ENCODE results near the gene FILIP1L.

FILIP1L gene

DNA sequence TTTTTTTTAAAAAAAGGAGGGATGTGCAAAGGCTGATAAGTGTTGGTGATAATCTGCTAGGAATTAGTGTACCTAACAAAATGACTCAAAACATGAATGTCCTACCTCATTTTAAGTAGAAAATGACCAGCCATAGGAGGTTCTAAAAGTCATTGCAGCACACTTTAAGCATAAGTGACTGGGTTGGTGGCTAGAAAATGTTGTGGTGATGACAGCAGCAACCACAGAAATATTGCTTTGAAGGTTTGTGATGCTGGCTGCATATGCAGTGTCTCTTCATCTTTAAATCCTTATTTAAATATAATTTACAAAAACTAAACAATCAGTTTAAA is 241.4 kb downstream of the FILIP1L start:
- TF ChIP-seq CTCF (IDR thresholded peaks at IDR 0.05; ENCODE audit: low read depth, low read length): no peak
- DNase-seq: no peak
- Histone ChIP-seq H3K4me1 (peaks cover 14% of the 10 kb centered on the region), H3K27me3 (no peaks in the 10 kb centered on the region), H3K36me3 (no peaks in the 10 kb centered on the region; the same call in 1 of the 2 replicates), H3K4me3 (ENCODE audit: low read depth, low read length) (no peak overlapping the region), H3K9me3 (no peaks in the 10 kb centered on the region)

DNA sequence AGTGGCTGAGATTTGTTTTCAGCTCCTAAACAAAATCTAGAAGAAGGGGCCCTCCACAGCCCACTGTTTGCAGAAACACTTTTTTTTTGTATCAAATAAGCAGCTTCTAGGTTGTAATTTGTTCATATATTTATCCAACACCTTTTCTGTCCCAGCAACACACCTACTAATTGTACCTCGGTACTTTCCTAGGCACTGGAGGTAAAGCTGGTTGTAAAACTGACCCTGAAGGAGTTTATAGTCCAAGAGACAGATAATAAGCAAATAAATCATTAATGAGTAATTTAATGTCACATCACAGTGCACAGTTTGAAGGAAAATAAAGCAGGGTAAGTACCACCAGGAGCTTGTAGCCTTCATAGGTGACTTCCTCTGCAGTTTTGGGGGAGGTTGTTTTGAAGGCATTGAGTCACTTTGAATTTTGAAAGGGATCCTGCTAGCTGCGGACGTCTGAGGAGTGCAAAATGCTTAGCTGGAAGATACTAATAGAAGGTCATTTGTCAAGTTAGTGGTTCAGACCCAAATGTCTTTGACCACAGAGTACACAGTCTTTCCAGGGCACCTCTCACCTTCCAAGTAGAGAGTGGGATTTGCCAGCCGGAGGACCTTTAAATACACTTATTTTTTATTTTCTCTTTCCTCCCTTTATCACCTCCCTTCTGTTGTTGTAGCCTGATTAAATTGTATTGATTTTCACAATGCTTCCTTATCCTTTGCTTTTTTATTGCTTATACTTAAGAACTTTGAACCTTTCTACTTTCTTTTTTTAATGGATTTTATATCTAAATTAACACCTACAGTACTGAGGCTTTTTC is 242.9 kb downstream of the FILIP1L start:
- Histone ChIP-seq H3K27me3 (no peaks in the 10 kb centered on the region), H3K9me3 (no peaks in the 10 kb centered on the region), H3K36me3 (no peaks in the 10 kb centered on the region; the same call in 1 of the 2 replicates), H3K4me3 (ENCODE audit: low read depth, low read length) (no peak overlapping the region), H3K4me1 (peaks cover 14% of the 10 kb centered on the region)
- TF ChIP-seq CTCF (IDR thresholded peaks at IDR 0.05; ENCODE audit: low read depth, low read length): no peak
- DNase-seq: no peak

GRCh38 chr3:99870712-99871111 is 243.6 kb downstream of the FILIP1L start:
- TF ChIP-seq CTCF (IDR thresholded peaks at IDR 0.05; ENCODE audit: low read depth, low read length): no peak
- peaks cover 14% of the 10 kb centered on the region for H3K4me1 ChIP-seq
- no peaks in the 10 kb centered on the region; the same call in 1 of the 2 replicates for H3K36me3 ChIP-seq

GRCh38 chr3:99869621-99870020 is 244.7 kb downstream of the FILIP1L start:
- no peak for TF ChIP-seq CTCF (IDR thresholded peaks at IDR 0.05; ENCODE audit: low read depth, low read length)

More at GRCh38 chr3:99870712-99871111, 243.6 kb downstream of the FILIP1L start:
- no peak for DNase-seq
- no peaks in the 10 kb centered on the region for H3K27me3 ChIP-seq
- no peaks in the 10 kb centered on the region for H3K9me3 ChIP-seq
- H3K4me3 ChIP-seq (ENCODE audit: low read depth, low read length): no peak overlapping the region

DNA sequence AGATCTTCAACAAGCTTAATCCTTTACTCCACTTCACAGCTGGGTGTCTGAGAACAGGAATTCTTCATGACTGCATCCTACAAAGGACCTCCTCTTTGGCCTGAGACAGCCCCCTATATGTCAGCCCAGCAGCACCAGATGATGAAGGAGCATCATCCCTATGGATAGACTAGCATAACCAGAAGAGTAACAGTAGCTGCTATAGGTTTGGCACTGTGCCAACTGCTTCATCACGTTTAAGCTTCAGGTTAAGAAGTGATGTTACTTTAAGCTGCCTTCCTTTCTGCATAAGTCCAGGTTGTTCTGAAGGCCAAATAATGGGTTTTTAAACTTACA is 246.0 kb downstream of the FILIP1L start:
- peak; percentile 33 for DNase-seq
- no peaks in the 10 kb centered on the region for H3K27me3 ChIP-seq

More at GRCh38 chr3:99869621-99870020, 244.7 kb downstream of the FILIP1L start:
- H3K36me3 ChIP-seq: no peaks in the 10 kb centered on the region; the same call in 1 of the 2 replicates
- no peak overlapping the region for H3K4me3 ChIP-seq (ENCODE audit: low read depth, low read length)
- peaks cover 14% of the 10 kb centered on the region for H3K4me1 ChIP-seq
- H3K27me3 ChIP-seq: no peaks in the 10 kb centered on the region
- DNase-seq: no peak
- no peaks in the 10 kb centered on the region for H3K9me3 ChIP-seq

More for the DNA sequence above, 246.0 kb downstream of the FILIP1L start:
- Histone ChIP-seq H3K4me1 (peaks cover 14% of the 10 kb centered on the region), H3K36me3 (no peaks in the 10 kb centered on the region; the same call in 1 of the 2 replicates), H3K4me3 (ENCODE audit: low read depth, low read length) (no peak overlapping the region), H3K9me3 (no peaks in the 10 kb centered on the region)
- TF ChIP-seq CTCF (IDR thresholded peaks at IDR 0.05; ENCODE audit: low read depth, low read length): no peak

Measured in BE2C (cell line).